GM23338 (cell line): ENCODE results near the gene CASR. TPM values are rescaled to one million over a fixed set of nuclear protein-coding genes. Genes with fewer than 3 reads are reported as not detected.

Source experiments
- ATAC-seq: fragments of 200-7000 bp; cut with Tn5 transposase; 3 replicates; pipeline ENCODE4 v1.9.1; 2020
- DNase-seq: peaks from one replicate; pipeline ENCODE4 v3.0.0-alpha.2; 2015; ENCODE audit warnings: low spot score
- H2AFZ ChIP-seq: fragments of 200-600 bp; sonication (generic); 2 replicates; pipeline ENCODE4 v1.8.0; 2016; ENCODE audit warnings: antibody characterized with exemption, mild to moderate bottlenecking, moderate library complexity
- H3F3A ChIP-seq: fragments of 200-600 bp; sonication (generic); replicated peaks from 2 replicates; pipeline ENCODE4 v1.8.0; 2017; ENCODE audit warnings: antibody characterized with exemption, mixed run types, low read depth
- H3K27ac ChIP-seq: fragments of 200-600 bp; sonication (generic); 2 replicates; pipeline ENCODE4 v1.6.1; 2016; ENCODE audit warnings: low read depth
- H3K27me3 ChIP-seq: fragments of 200-600 bp; sonication (generic); 2 replicates; pipeline ENCODE4 v1.8.0; 2016; ENCODE audit warnings: mild to moderate bottlenecking, mixed run types, moderate library complexity; ENCODE audit not compliant: insufficient read depth
- H3K36me3 ChIP-seq: fragments of 200-600 bp; sonication (generic); 2 replicates; pipeline ENCODE4 v1.8.0; 2016; ENCODE audit warnings: mild to moderate bottlenecking; ENCODE audit not compliant: insufficient read depth
- H3K4me1 ChIP-seq: fragments of 200-600 bp; sonication (generic); 2 replicates; pipeline ENCODE4 v1.8.0; 2016; ENCODE audit warnings: mild to moderate bottlenecking, moderate library complexity; ENCODE audit not compliant: insufficient read depth
- H3K4me2 ChIP-seq: fragments of 200-600 bp; sonication (generic); 2 replicates; pipeline ENCODE4 v1.7.1; 2017; ENCODE audit warnings: mixed run types
- H3K4me3 ChIP-seq: fragments of 200-600 bp; sonication (generic); 2 replicates; pipeline ENCODE4 v1.6.1; 2016; ENCODE audit warnings: mixed run types
- H3K79me2 ChIP-seq: fragments of 200-600 bp; sonication (generic); replicated peaks from 2 replicates; pipeline ENCODE4 v1.8.0; 2017; ENCODE audit warnings: mild to moderate bottlenecking; ENCODE audit not compliant: insufficient read depth
- H3K9me2 ChIP-seq: fragments of 200-600 bp; sonication (generic); 2 replicates; pipeline ENCODE4 v1.8.0; 2017; ENCODE audit not compliant: insufficient read depth
- H4K20me1 ChIP-seq: fragments of 200-600 bp; sonication (generic); replicated peaks from 2 replicates; pipeline ENCODE4 v1.8.0; 2017; ENCODE audit warnings: mild to moderate bottlenecking; ENCODE audit not compliant: insufficient read depth
- H3K27ac Mint-ChIP-seq: 2 replicates; pipeline ENCODE4 v1.8.0; 2020; ENCODE audit warnings: inconsistent platforms, mild to moderate bottlenecking, moderate library complexity, mixed read lengths
- H3K27me3 Mint-ChIP-seq: 3 replicates; pipeline ENCODE4 v1.8.0; 2022; ENCODE audit warnings: low read depth, mild to moderate bottlenecking, moderate library complexity, mixed read lengths, inconsistent platforms; ENCODE audit not compliant: insufficient read depth, poor library complexity
- H3K36me3 Mint-ChIP-seq: 3 replicates; pipeline ENCODE4 v1.8.0; 2021; ENCODE audit warnings: low read depth, mild to moderate bottlenecking, inconsistent platforms, moderate library complexity, mixed read lengths
- H3K4me1 Mint-ChIP-seq: 3 replicates; pipeline ENCODE4 v1.8.0; 2020; ENCODE audit warnings: mild to moderate bottlenecking, inconsistent platforms, mixed read lengths
- H3K4me3 Mint-ChIP-seq: 3 replicates; pipeline ENCODE4 v1.8.0; 2021; ENCODE audit warnings: moderate library complexity, mild to moderate bottlenecking, inconsistent platforms, mixed read lengths
- H3K9me3 Mint-ChIP-seq: 3 replicates; pipeline ENCODE4 v1.8.0; 2020; ENCODE audit warnings: moderate library complexity, mild to moderate bottlenecking, inconsistent platforms, mixed read lengths
- CREB1 ChIP-seq: fragments of 250-450 bp; sonication (Bioruptor Pico); IDR thresholded peaks from 2 replicates; pipeline ENCODE4 v1.5.0; 2020; ENCODE audit warnings: low read depth, mild to moderate bottlenecking, moderate library complexity
- EZH2phosphoT487 ChIP-seq: fragments of 200-600 bp; sonication (generic); IDR thresholded peaks from one replicate; pipeline ENCODE4 v1.8.1; 2018; ENCODE audit warnings: antibody characterized with exemption; ENCODE audit not compliant: unreplicated experiment
- NANOG ChIP-seq: IDR thresholded peaks from 2 replicates; pipeline ENCODE4 v1.6.1; 2016; ENCODE audit warnings: antibody characterized with exemption, borderline replicate concordance
- POLR2AphosphoS5 ChIP-seq: IDR thresholded peaks from 2 replicates; pipeline ENCODE4 v1.6.1; 2016; ENCODE audit warnings: antibody characterized with exemption, low read depth
- STAT1 ChIP-seq: IDR thresholded peaks from one replicate; pipeline ENCODE4 v1.6.1; 2016; ENCODE audit warnings: antibody characterized with exemption; ENCODE audit not compliant: unreplicated experiment
- polyA plus RNA-seq: library from polyadenylated mRNA; unstranded; fragments of >200 nt; fragmentation: Nextera tagmentation; extraction: Ambion mirVana; gene quantifications from 2 replicates; pipeline ENCODE4 v1.2.1, GENCODE V29; 2016
- total RNA-seq: library from RNA; depleted of rRNA; stranded (reverse); fragments of >200 nt; shearing (Covaris generic); gene quantifications from 2 replicates; pipeline ENCODE4 v1.2.3, GENCODE V29; 2014
- TF ChIP-seq, protein P1 (sequence below), 2 experiments: fragments of 200-600 bp in 1 of 2; sonication (generic) in 1 of 2; conservative IDR thresholded peaks; 2 replicates each; pipeline versions ENCODE4 v1.5.1 to v1.6.1; 2016 to 2017; ENCODE audit warnings: antibody characterized with exemption in 2 of 2, low read depth in 2 of 2, mild to moderate bottlenecking in 2 of 2, moderate library complexity in 1 of 2
- TF ChIP-seq, protein P2 (sequence below): IDR thresholded peaks from one replicate; pipeline ENCODE4 v1.6.1; 2018; ENCODE audit warnings: antibody characterized with exemption; ENCODE audit not compliant: unreplicated experiment
- TF ChIP-seq, protein P3 (sequence below): IDR thresholded peaks from 2 replicates; pipeline ENCODE4 v1.6.1; 2016; ENCODE audit warnings: antibody characterized with exemption

The CASR gene
- total and polyA plus RNA-seq, 2 experiments from 2014 or later = 0.08 to 0.56 TPM

DNA sequence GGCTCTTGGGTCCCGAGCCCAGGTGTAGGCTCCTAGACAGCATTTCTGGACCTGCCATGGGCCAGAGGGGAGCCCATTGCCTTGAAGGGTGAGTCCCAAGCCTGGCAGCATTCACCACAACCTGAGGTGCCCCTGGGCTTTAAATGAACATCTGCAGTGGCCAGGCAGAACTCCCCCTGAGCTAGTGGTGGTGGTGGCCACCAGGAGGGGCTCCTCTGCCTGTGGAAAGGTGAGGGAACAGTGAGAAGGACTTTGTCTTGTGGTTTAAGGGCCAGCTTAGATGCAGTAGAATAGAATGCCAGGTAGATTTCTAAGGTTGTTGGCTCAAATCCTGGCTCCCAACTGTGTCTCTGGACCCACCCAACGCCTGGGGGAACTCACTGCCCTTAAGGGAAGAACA is 55.6 kb downstream of the CASR start:
- Histone ChIP-seq H3K36me3 (no peaks in the 10 kb centered on the region), H2AFZ (no peak overlapping the region), H3K27me3 (no peaks in the 10 kb centered on the region), H3K9me2 (no peaks in the 10 kb centered on the region), H3K4me3 (no peak overlapping the region), H3F3A (no peaks in the 10 kb centered on the region), H3K4me1 (no peaks in the 10 kb centered on the region), H3K27ac (no peak overlapping the region), H3K79me2 (no peaks in the 10 kb centered on the region), H4K20me1 (no peaks in the 10 kb centered on the region), H3K4me2 (no peak overlapping the region)
- H3K4me3 Mint-ChIP-seq = no peak overlapping the region
- TF ChIP-seq, protein P1, sequence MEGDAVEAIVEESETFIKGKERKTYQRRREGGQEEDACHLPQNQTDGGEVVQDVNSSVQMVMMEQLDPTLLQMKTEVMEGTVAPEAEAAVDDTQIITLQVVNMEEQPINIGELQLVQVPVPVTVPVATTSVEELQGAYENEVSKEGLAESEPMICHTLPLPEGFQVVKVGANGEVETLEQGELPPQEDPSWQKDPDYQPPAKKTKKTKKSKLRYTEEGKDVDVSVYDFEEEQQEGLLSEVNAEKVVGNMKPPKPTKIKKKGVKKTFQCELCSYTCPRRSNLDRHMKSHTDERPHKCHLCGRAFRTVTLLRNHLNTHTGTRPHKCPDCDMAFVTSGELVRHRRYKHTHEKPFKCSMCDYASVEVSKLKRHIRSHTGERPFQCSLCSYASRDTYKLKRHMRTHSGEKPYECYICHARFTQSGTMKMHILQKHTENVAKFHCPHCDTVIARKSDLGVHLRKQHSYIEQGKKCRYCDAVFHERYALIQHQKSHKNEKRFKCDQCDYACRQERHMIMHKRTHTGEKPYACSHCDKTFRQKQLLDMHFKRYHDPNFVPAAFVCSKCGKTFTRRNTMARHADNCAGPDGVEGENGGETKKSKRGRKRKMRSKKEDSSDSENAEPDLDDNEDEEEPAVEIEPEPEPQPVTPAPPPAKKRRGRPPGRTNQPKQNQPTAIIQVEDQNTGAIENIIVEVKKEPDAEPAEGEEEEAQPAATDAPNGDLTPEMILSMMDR (conservative IDR thresholded peaks at IDR 0.05; ENCODE audit: low read depth in 2 of 2) = peak; percentile 24 to 49; a peak in 2 of 4 replicates
- no peak for TF ChIP-seq EZH2phosphoT487
- no peak for TF ChIP-seq STAT1
- TF ChIP-seq POLR2AphosphoS5 = no peak
- no peak for TF ChIP-seq NANOG
- TF ChIP-seq CREB1 (CRISPR knock-in tag) = no peak
- TF ChIP-seq, protein P2, sequence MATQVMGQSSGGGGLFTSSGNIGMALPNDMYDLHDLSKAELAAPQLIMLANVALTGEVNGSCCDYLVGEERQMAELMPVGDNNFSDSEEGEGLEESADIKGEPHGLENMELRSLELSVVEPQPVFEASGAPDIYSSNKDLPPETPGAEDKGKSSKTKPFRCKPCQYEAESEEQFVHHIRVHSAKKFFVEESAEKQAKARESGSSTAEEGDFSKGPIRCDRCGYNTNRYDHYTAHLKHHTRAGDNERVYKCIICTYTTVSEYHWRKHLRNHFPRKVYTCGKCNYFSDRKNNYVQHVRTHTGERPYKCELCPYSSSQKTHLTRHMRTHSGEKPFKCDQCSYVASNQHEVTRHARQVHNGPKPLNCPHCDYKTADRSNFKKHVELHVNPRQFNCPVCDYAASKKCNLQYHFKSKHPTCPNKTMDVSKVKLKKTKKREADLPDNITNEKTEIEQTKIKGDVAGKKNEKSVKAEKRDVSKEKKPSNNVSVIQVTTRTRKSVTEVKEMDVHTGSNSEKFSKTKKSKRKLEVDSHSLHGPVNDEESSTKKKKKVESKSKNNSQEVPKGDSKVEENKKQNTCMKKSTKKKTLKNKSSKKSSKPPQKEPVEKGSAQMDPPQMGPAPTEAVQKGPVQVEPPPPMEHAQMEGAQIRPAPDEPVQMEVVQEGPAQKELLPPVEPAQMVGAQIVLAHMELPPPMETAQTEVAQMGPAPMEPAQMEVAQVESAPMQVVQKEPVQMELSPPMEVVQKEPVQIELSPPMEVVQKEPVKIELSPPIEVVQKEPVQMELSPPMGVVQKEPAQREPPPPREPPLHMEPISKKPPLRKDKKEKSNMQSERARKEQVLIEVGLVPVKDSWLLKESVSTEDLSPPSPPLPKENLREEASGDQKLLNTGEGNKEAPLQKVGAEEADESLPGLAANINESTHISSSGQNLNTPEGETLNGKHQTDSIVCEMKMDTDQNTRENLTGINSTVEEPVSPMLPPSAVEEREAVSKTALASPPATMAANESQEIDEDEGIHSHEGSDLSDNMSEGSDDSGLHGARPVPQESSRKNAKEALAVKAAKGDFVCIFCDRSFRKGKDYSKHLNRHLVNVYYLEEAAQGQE = no peak
- ATAC-seq (peak; percentile 46; the same call in 2 of the 3 replicates), DNase-seq (no peak)
- no peaks in the 10 kb centered on the region for H3K9me3 Mint-ChIP-seq
- H3K4me1 Mint-ChIP-seq = no peaks in the 10 kb centered on the region
- peaks cover 2% of the 10 kb centered on the region for H3K27me3 Mint-ChIP-seq
- H3K27ac Mint-ChIP-seq = no peak overlapping the region
- H3K36me3 Mint-ChIP-seq = no peaks in the 10 kb centered on the region

DNA sequence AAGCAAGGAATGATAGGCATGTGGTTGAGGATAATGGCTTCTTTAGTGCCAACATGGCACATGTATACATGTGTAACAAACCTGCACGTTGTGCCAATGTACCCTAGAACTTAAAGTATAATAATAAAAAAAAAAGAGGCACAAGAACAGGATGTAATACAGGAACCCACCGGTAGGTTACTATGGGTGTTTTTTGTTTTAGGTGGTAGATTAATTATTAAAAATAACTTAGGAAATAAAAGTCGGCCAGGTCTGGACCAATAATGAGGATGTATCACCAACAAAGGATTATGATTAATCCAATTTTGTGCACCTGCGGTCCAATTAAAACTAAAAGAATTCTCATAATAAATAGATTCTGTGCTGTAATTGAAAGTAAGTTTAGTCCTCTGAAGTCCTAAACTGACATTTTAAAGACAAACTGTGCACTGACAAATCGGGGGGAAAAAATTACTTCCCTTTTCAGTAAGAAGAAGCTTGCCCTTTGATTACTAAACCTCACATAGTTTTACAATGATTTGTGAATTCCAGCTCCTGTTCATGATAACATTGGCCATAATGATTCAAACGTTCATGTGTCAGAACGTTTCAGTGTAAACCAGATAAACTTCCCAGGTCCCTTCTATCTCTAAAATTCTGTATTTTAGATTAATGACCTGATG is 62.2 kb downstream of the CASR start:
- no peak overlapping the region for H2AFZ ChIP-seq
- H3K27ac ChIP-seq = no peak overlapping the region
- no peak overlapping the region for H3K4me2 ChIP-seq
- TF ChIP-seq, protein P1 (conservative IDR thresholded peaks at IDR 0.05; ENCODE audit: low read depth in 2 of 2) = peak in 1 of 2 experiments; percentile 27; a peak in 1 of 4 replicates
- TF ChIP-seq, protein P3, sequence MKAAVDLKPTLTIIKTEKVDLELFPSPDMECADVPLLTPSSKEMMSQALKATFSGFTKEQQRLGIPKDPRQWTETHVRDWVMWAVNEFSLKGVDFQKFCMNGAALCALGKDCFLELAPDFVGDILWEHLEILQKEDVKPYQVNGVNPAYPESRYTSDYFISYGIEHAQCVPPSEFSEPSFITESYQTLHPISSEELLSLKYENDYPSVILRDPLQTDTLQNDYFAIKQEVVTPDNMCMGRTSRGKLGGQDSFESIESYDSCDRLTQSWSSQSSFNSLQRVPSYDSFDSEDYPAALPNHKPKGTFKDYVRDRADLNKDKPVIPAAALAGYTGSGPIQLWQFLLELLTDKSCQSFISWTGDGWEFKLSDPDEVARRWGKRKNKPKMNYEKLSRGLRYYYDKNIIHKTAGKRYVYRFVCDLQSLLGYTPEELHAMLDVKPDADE = no peak
- H4K20me1 ChIP-seq = no peaks in the 10 kb centered on the region
- no peak overlapping the region for H3K4me3 ChIP-seq
- no peak for DNase-seq
- Mint-ChIP-seq H3K27ac (no peak overlapping the region), H3K9me3 (no peaks in the 10 kb centered on the region), H3K36me3 (no peaks in the 10 kb centered on the region), H3K4me1 (no peaks in the 10 kb centered on the region), H3K4me3 (no peak overlapping the region), H3K27me3 (no peaks in the 10 kb centered on the region)
- H3K27me3 ChIP-seq = no peaks in the 10 kb centered on the region
- no peak for ATAC-seq
- no peaks in the 10 kb centered on the region for H3K79me2 ChIP-seq
- no peaks in the 10 kb centered on the region for H3K4me1 ChIP-seq
- H3F3A ChIP-seq = no peaks in the 10 kb centered on the region
- H3K36me3 ChIP-seq = no peaks in the 10 kb centered on the region
- no peaks in the 10 kb centered on the region for H3K9me2 ChIP-seq
